GM12878 (cell line): ENCODE results near the gene USH1G. TPM values are rescaled to one million over a fixed set of nuclear protein-coding genes. Genes with fewer than 3 reads are reported as not detected.

Experiments
- ATAC-seq: fragments of 200-7000 bp; cut with Tn5 transposase; 3 replicates; pipeline ENCODE4 v1.9.1; 2020; ENCODE audit warnings: mild to moderate bottlenecking, moderate library complexity
- BruUV-seq: library from RNA; stranded (reverse); fragments of 400-500 nt; replicated peaks from 2 replicates; lab custom pipeline; 2021; lab: Mats Ljungman, UMichigan
- CTCF ChIA-PET: fragments of 300-600 bp; sonication (Branson Sonifier 250); formaldehyde crosslinking; extraction: SDS; loops from one replicate; lab custom pipeline; 2021; ENCODE audit warnings: inconsistent platforms; lab: Yijun Ruan, JAX
- POLR2A ChIA-PET: fragments of 350-600 bp; formaldehyde crosslinking; extraction: SDS; loops from one replicate; lab custom pipeline; 2021; ENCODE audit warnings: inconsistent platforms; lab: Charles Lee
- RAD21 ChIA-PET: fragments of 300-600 bp; sonication (Branson Sonifier 250); formaldehyde crosslinking; loops from one replicate; lab custom pipeline; 2023; ENCODE audit warnings: antibody characterized with exemption; ENCODE audit not compliant: unreplicated experiment; lab: Charles Lee
- SMC1A ChIA-PET: fragments of 300-600 bp; sonication (Branson Sonifier 250); formaldehyde crosslinking; loops from one replicate; lab custom pipeline; 2023; ENCODE audit not compliant: unreplicated experiment, uncharacterized antibody; lab: Charles Lee
- DNase-seq: peaks from one replicate; pipeline ENCODE4 v3.0.0-alpha.2; 2011; ENCODE audit warnings: low read depth, low spot score
- FAIRE-seq: peaks from 3 replicates; lab custom pipeline; 2011; peaks lifted over from hg19 to GRCh38; lab: Jason Lieb, UNC
- H2AFZ ChIP-seq: 2 replicates; pipeline ENCODE4 v1.6.0; 2011; ENCODE audit warnings: low read depth, low read length, control low read depth; ENCODE audit not compliant: control insufficient read depth
- H3K27ac ChIP-seq: 2 replicates; pipeline ENCODE4 v1.5.1; 2011; ENCODE audit warnings: control low read depth; ENCODE audit not compliant: control insufficient read depth, insufficient read depth
- H3K27me3 ChIP-seq, 2 experiments: replicated peaks in 1 of 2; 2 replicates each; pipeline versions ENCODE4 v1.6.0 to v1.6.1; 2011; ENCODE audit warnings: low read length in 1 of 2; ENCODE audit not compliant: control insufficient read depth in 2 of 2, insufficient read depth in 2 of 2
- H3K36me3 ChIP-seq, 2 experiments: 2 replicates each; pipeline ENCODE4 v1.5.1; 2011; ENCODE audit warnings: low read length in 1 of 2; ENCODE audit not compliant: control insufficient read depth in 2 of 2, insufficient read depth in 2 of 2
- H3K4me1 ChIP-seq: 2 replicates; pipeline ENCODE4 v1.6.1; 2011; ENCODE audit warnings: mild to moderate bottlenecking, low read length, moderate library complexity, mixed read lengths; ENCODE audit not compliant: control insufficient read depth, insufficient read depth
- H3K4me2 ChIP-seq: 2 replicates; pipeline ENCODE4 v1.6.0; 2011; ENCODE audit warnings: control low read depth; ENCODE audit not compliant: control insufficient read depth, insufficient read depth
- H3K4me3 ChIP-seq: fragments of 200-600 bp; sonication (generic); 2 replicates; pipeline ENCODE4 v1.5.1; 2016
- H3K79me2 ChIP-seq: 2 replicates; pipeline ENCODE4 v1.6.0; 2011; ENCODE audit warnings: low read length; ENCODE audit not compliant: control insufficient read depth, insufficient read depth
- H3K9ac ChIP-seq: 2 replicates; pipeline ENCODE4 v1.8.0; 2011; ENCODE audit warnings: low read length, control low read depth, mixed read lengths; ENCODE audit not compliant: control insufficient read depth, insufficient read depth
- H3K9me3 ChIP-seq: replicated peaks from 3 replicates; pipeline ENCODE4 v1.5.1; 2011; ENCODE audit warnings: mild to moderate bottlenecking, low read length; ENCODE audit not compliant: control insufficient read depth, insufficient read depth
- H4K20me1 ChIP-seq: 2 replicates; pipeline ENCODE4 v1.6.0; 2011; ENCODE audit not compliant: control insufficient read depth, insufficient read depth
- BHLHE40 ChIP-seq, 2 experiments: fragments of 450-650 bp in 1 of 2; IDR thresholded peaks; 2 replicates each; pipeline ENCODE4 v1.6.1; 2011 to 2017; ENCODE audit warnings: low read depth in 2 of 2, borderline replicate concordance in 1 of 2, improper control_type of control experiment in 1 of 2, low read length in 1 of 2, mild to moderate bottlenecking in 1 of 2
- CREB1 ChIP-seq: IDR thresholded peaks from 2 replicates; pipeline ENCODE4 v1.6.1; 2012; ENCODE audit warnings: low read depth, mild to moderate bottlenecking, inconsistent platforms
- EP300 ChIP-seq, 2 experiments: fragments of 150-350 bp in 1 of 2; IDR thresholded peaks; 2 replicates each; pipeline ENCODE4 v1.6.1; 2011 to 2012; ENCODE audit warnings: low read depth in 2 of 2, low read length in 2 of 2, borderline replicate concordance in 1 of 2, improper control_type of control experiment in 1 of 2, inconsistent platforms in 1 of 2; ENCODE audit not compliant: control insufficient read depth in 1 of 2
- EZH2 ChIP-seq: IDR thresholded peaks from 2 replicates; pipeline ENCODE4 v1.6.1; 2012; ENCODE audit warnings: low read depth, mild to moderate bottlenecking, control low read depth, inconsistent platforms, low read length, borderline replicate concordance; ENCODE audit not compliant: control insufficient read depth
- HDGF ChIP-seq: fragments of 450-650 bp; IDR thresholded peaks from 2 replicates; pipeline ENCODE4 v1.6.1; 2016; ENCODE audit warnings: antibody characterized with exemption
- IKZF2 ChIP-seq, 2 experiments: fragments of 450-650 bp; IDR thresholded peaks; 2 replicates each; pipeline ENCODE4 v1.6.1; 2017; ENCODE audit warnings: mild to moderate bottlenecking in 2 of 2, moderate library complexity in 2 of 2
- MEF2A ChIP-seq: IDR thresholded peaks from 2 replicates; pipeline ENCODE4 v1.6.1; 2011; ENCODE audit warnings: low read depth, mild to moderate bottlenecking, low read length, moderate library complexity; ENCODE audit not compliant: insufficient read depth
- MEF2B ChIP-seq: fragments of 450-650 bp; IDR thresholded peaks from 2 replicates; pipeline ENCODE4 v1.6.1; 2018; ENCODE audit warnings: mild to moderate bottlenecking, moderate library complexity; ENCODE audit not compliant: partially characterized antibody, poor library complexity, severe bottlenecking
- MXI1 ChIP-seq: fragments of 150-350 bp; IDR thresholded peaks from 2 replicates; pipeline ENCODE4 v1.6.1; 2011; ENCODE audit warnings: low read depth, mild to moderate bottlenecking, inconsistent platforms, low read length, improper control_type of control experiment
- NRF1 ChIP-seq: conservative IDR thresholded peaks from 2 replicates; pipeline ENCODE4 v1.6.1; 2011; ENCODE audit warnings: mild to moderate bottlenecking, low read depth, low read length, improper control_type of control experiment
- RBBP5 ChIP-seq: fragments of 200-600 bp; sonication (generic); conservative IDR thresholded peaks from 2 replicates; pipeline ENCODE4 v1.6.1; 2016
- SIX5 ChIP-seq: IDR thresholded peaks from 2 replicates; pipeline ENCODE4 v1.6.1; 2011; ENCODE audit warnings: mild to moderate bottlenecking, low read depth, low read length, moderate library complexity; ENCODE audit not compliant: severe bottlenecking
- STAT3 ChIP-seq: IDR thresholded peaks from 2 replicates; pipeline ENCODE4 v1.6.1; 2011; ENCODE audit warnings: low read depth, low read length, improper control_type of control experiment
- TBL1XR1 ChIP-seq: IDR thresholded peaks from 2 replicates; pipeline ENCODE4 v1.6.1; 2012; ENCODE audit warnings: low read depth, low read length, improper control_type of control experiment
- TCF7 ChIP-seq: IDR thresholded peaks from 2 replicates; pipeline ENCODE4 v1.6.1; 2014; ENCODE audit warnings: antibody characterized with exemption, borderline replicate concordance
- YY1 ChIP-seq: IDR thresholded peaks from 2 replicates; pipeline ENCODE4 v1.6.1; 2011; ENCODE audit warnings: low read depth, mild to moderate bottlenecking, low read length
- ZNF217 ChIP-seq: fragments of 450-650 bp; IDR thresholded peaks from 2 replicates; pipeline ENCODE4 v1.6.1; 2017; ENCODE audit warnings: antibody characterized with exemption, mild to moderate bottlenecking
- WGBS: methylation state at CpG from one replicate; pipeline ENCODE4 v1.1.6; 2016; ENCODE audit warnings: low lambda C conversion rate; ENCODE audit not compliant: insufficient replicate concordance, insufficient coverage; ENCODE audit errors: missing lambda C conversion rate; 5-methylcytosine and 5-hydroxymethylcytosine counted together
- in situ Hi-C: fragments of 300-500 bp; cut with MboI; formaldehyde crosslinking; loops from 9 replicates; pipeline ENCODE4 v1.14.3; 2018; ENCODE audit warnings: mixed read lengths
- intact Hi-C: fragments of 100-400 bp; cut with micrococcal nuclease; formaldehyde crosslinking; loops from one replicate; pipeline ENCODE4 v1.14.2; 2022; ENCODE audit not compliant: unreplicated experiment
- polyA plus RNA-seq, 11 experiments: library from polyadenylated mRNA; depleted of rRNA in 4 of 11; unstranded in 6 of 11; stranded (reverse) in 5 of 11; fragments of >200 nt; fragmentation: Nextera tagmentation in 4 of 11; fragmentation: Illumina TruSeq in 1 of 11; extraction: Ambion mirVana in 4 of 11; extraction: Trizol in 1 of 11; gene quantifications; 1 replicate in 1 of 11; 2 replicates in 10 of 11; pipeline versions ENCODE4 v1.2.1 to v1.2.3, GENCODE V29; 2011 to 2016; ENCODE audit warnings: inconsistent platforms in 2 of 11, missing spikeins in 2 of 11, low read depth in 1 of 11
- total RNA-seq, 4 experiments: library from RNA; depleted of rRNA in 3 of 4; stranded (reverse); fragments of >200 nt in 3 of 4; fragmentation: Illumina TruSeq in 1 of 4; extraction: Trizol in 1 of 4; gene quantifications; 2 replicates each; pipeline versions ENCODE4 v1.2.1 to v1.2.3, GENCODE V29; 2013 to 2021
- TF ChIP-seq, protein P1 (sequence below): fragments of 450-650 bp; IDR thresholded peaks from 2 replicates; pipeline ENCODE4 v1.6.1; 2016; ENCODE audit warnings: mild to moderate bottlenecking

USH1G gene
- total and polyA plus RNA-seq, 10 of the 15 experiments (the other 5 are each of a cell fraction or from before 2014, with no cell fraction given), result 0.05 to 0.62 (median 0.09) TPM; not detected in 7

GRCh38 chr17:74892013-74892841 is 30.8 kb downstream of the USH1G start:
- no peak for TF ChIP-seq TBL1XR1
- TF ChIP-seq NRF1, result no peak
- no peak for TF ChIP-seq YY1
- TF ChIP-seq EZH2, result no peak
- TF ChIP-seq IKZF2 (IDR thresholded peaks at IDR 0.05), result no peak
- TF ChIP-seq CREB1, result no peak
- no peak for TF ChIP-seq STAT3
- no peak for TF ChIP-seq BHLHE40 (IDR thresholded peaks at IDR 0.05; ENCODE audit: borderline replicate concordance in 1 of 2, low read depth in 2 of 2, low read length in 1 of 2)
- TF ChIP-seq ZNF217, result no peak
- TF ChIP-seq MEF2A, result no peak
- no peak for TF ChIP-seq SIX5
- TF ChIP-seq, protein P1, sequence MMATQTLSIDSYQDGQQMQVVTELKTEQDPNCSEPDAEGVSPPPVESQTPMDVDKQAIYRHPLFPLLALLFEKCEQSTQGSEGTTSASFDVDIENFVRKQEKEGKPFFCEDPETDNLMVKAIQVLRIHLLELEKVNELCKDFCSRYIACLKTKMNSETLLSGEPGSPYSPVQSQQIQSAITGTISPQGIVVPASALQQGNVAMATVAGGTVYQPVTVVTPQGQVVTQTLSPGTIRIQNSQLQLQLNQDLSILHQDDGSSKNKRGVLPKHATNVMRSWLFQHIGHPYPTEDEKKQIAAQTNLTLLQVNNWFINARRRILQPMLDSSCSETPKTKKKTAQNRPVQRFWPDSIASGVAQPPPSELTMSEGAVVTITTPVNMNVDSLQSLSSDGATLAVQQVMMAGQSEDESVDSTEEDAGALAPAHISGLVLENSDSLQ, result no peak
- TF ChIP-seq TCF7, result no peak
- no peak for TF ChIP-seq RBBP5
- no peak for TF ChIP-seq HDGF
- no peak for TF ChIP-seq EP300 (IDR thresholded peaks at IDR 0.05; ENCODE audit: borderline replicate concordance in 1 of 2, control insufficient read depth in 1 of 2, low read depth in 2 of 2, low read length in 2 of 2)
- TF ChIP-seq MXI1, result no peak
- no peak for TF ChIP-seq MEF2B
- CTCF ChIA-PET, result no interaction called here
- SMC1A ChIA-PET, result no interaction called here
- Histone ChIP-seq H3K4me3 (no peak overlapping the region), H3K27ac (no peak overlapping the region), H3K9ac (no peak overlapping the region), H3K9me3 (no peaks in the 10 kb centered on the region), H3K4me2 (no peak overlapping the region), H4K20me1 (no peaks in the 10 kb centered on the region), H3K27me3 (peaks cover 4 to 9% of the 10 kb centered on the region in 2 experiments), H3K36me3 (no peaks in the 10 kb centered on the region), H2AFZ (no peak overlapping the region), H3K4me1 (no peaks in the 10 kb centered on the region), H3K79me2 (no peaks in the 10 kb centered on the region)
- 46% methylated on average over 20 of the region's 20 CpGs for WGBS
- POLR2A ChIA-PET, result no interaction called here
- RAD21 ChIA-PET, result no interaction called here
- no peak for DNase-seq
- no peak for FAIRE-seq
- in situ Hi-C loops (no loop called here), intact Hi-C loops (no loop called here)
- BruUV-seq, result no TSS peak
- no peak for ATAC-seq
